ENCODE measurements around the gene TOR2A. TPM values are rescaled to one million over a fixed set of nuclear protein-coding genes. Genes with fewer than 3 reads are reported as not detected.

Gene TOR2A
- polyA plus RNA-seq, 1 donor = 8.1 TPM

GRCh38 chr9:127698985-127699670 is 36.0 kb downstream of the TOR2A start:
- peak; percentile 94 for DNase-seq (ENCODE audit: low read depth)

- no peak for DNase-seq (ENCODE audit: low read depth)
Observed at GRCh38 chr9:127698386-127698785, 36.7 kb downstream of the TOR2A start.

- DNase-seq (ENCODE audit: low read depth) = no peak
Observed at GRCh38 chr9:127697575-127697974, 37.5 kb downstream of the TOR2A start.

- no peak for DNase-seq (ENCODE audit: low read depth)
Observed at GRCh38 chr9:127694890-127695720, 40.0 kb downstream of the TOR2A start.

GRCh38 chr9:127693697-127694096 is 41.4 kb downstream of the TOR2A start:
- no peak for DNase-seq (ENCODE audit: low read depth)

GRCh38 chr9:127693143-127693542 is 42.0 kb downstream of the TOR2A start:
- no peak for DNase-seq (ENCODE audit: low read depth)

GRCh38 chr9:127692071-127692470 is 43.0 kb downstream of the TOR2A start:
- no peak for DNase-seq (ENCODE audit: low read depth)

- no peak for DNase-seq (ENCODE audit: low read depth)
Observed at GRCh38 chr9:127690735-127691134, 44.4 kb downstream of the TOR2A start.

GRCh38 chr9:127689329-127690000 is 45.6 kb downstream of the TOR2A start:
- no peak for DNase-seq (ENCODE audit: low read depth)

- DNase-seq (ENCODE audit: low read depth) = no peak
Observed at GRCh38 chr9:127686461-127687393, 48.4 kb downstream of the TOR2A start.

GRCh38 chr9:127684576-127684975 is 50.5 kb downstream of the TOR2A start:
- no peak for DNase-seq (ENCODE audit: low read depth)

- no peak for DNase-seq (ENCODE audit: low read depth)
Observed at GRCh38 chr9:127683723-127684122, 51.4 kb downstream of the TOR2A start.

- DNase-seq (ENCODE audit: low read depth) = no peak
Observed at GRCh38 chr9:127682351-127683136, 52.5 kb downstream of the TOR2A start.

Other genes with a start within 250 kb of the TOR2A start
- gene STXBP1, start 123.0 kb downstream of the TOR2A start, polyA plus RNA-seq (ENCODE audit: insufficient read length) = 13.7 TPM
- gene CFAP157, start 28.3 kb downstream of the TOR2A start, polyA plus RNA-seq (ENCODE audit: insufficient read length) = 1.4 TPM
- 6.4 TPM for gene PTRH1, start 19.6 kb downstream of the TOR2A start, polyA plus RNA-seq (ENCODE audit: insufficient read length)
- 0.03 TPM for gene TTC16, start 19.2 kb downstream of the TOR2A start, polyA plus RNA-seq (ENCODE audit: insufficient read length)
- gene SH2D3C, start 43.4 kb upstream of the TOR2A start, polyA plus RNA-seq (ENCODE audit: insufficient read length) = 16.5 TPM
- 48.2 TPM for gene CDK9, start 50.7 kb upstream of the TOR2A start, polyA plus RNA-seq (ENCODE audit: insufficient read length)
- 39.5 TPM for gene FPGS, start 67.6 kb upstream of the TOR2A start, polyA plus RNA-seq (ENCODE audit: insufficient read length)
- 43.4 TPM for gene ENG, start 119.4 kb upstream of the TOR2A start, polyA plus RNA-seq (ENCODE audit: insufficient read length)
- 1,272 TPM for gene AK1, start 142.4 kb upstream of the TOR2A start, polyA plus RNA-seq (ENCODE audit: insufficient read length)
- 53.3 TPM for gene ST6GALNAC6, start 164.3 kb upstream of the TOR2A start, polyA plus RNA-seq (ENCODE audit: insufficient read length)
- 48.9 TPM for gene ST6GALNAC4, start 181.7 kb upstream of the TOR2A start, polyA plus RNA-seq (ENCODE audit: insufficient read length)
- 5.3 TPM for gene PIP5KL1, start 195.5 kb upstream of the TOR2A start, polyA plus RNA-seq (ENCODE audit: insufficient read length)
- gene DPM2, start 202.6 kb upstream of the TOR2A start, polyA plus RNA-seq (ENCODE audit: insufficient read length) = 19.8 TPM
- 19.2 TPM for gene EEIG1, start 245.7 kb upstream of the TOR2A start, polyA plus RNA-seq (ENCODE audit: insufficient read length)